Ascending aorta (tissue), 2 donors: ENCODE results near the gene CDCA3. TPM values are rescaled to one million over a fixed set of nuclear protein-coding genes. Genes with fewer than 3 reads are reported as not detected.

Source experiments
- DNase-seq, 2 donors: peaks; one replicate each; pipeline ENCODE4 v3.0.0-alpha.2; 2019; ENCODE audit warnings: low spot score in 2 of 2
- H3K27ac ChIP-seq, 2 donors: fragments of 200-600 bp; sonication (generic); one replicate each; pipeline ENCODE4 v1.5.1; 2016 to 2017; ENCODE audit warnings: mild to moderate bottlenecking in 1 of 2
- H3K27me3 ChIP-seq: fragments of 200-600 bp; sonication (generic); one replicate; pipeline ENCODE4 v1.5.1; 2017
- H3K36me3 ChIP-seq, 2 donors: fragments of 200-600 bp; sonication (generic); one replicate each; pipeline ENCODE4 v1.5.1; 2016
- H3K4me1 ChIP-seq, 2 donors: fragments of 200-600 bp; sonication (generic); one replicate each; pipeline ENCODE4 v1.5.1; 2016 to 2017; ENCODE audit warnings: mild to moderate bottlenecking in 1 of 2
- H3K4me3 ChIP-seq, 2 donors: fragments of 200-600 bp; sonication (generic); one replicate each; pipeline ENCODE4 v1.5.1; 2016 to 2017; ENCODE audit warnings: mild to moderate bottlenecking in 1 of 2
- H3K9me3 ChIP-seq, 2 donors: fragments of 200-600 bp; sonication (generic); one replicate each; pipeline ENCODE4 v1.5.1; 2016
- intact Hi-C: fragments of 100-400 bp; cut with DNase I; formaldehyde crosslinking; loops from one replicate; pipeline ENCODE4 v1.15.1; 2023
- total RNA-seq: library from RNA; depleted of rRNA; stranded (reverse); fragments of >200 nt; gene quantifications from one replicate; pipeline ENCODE4 v1.1.0, GENCODE V29; 2016
- TF ChIP-seq, protein P1 (sequence below), 3 experiments: fragments of 200-600 bp in 2 of 3; fragments of 450-650 bp in 1 of 3; sonication (generic) in 2 of 3; IDR thresholded peaks; one replicate each; pipeline ENCODE4 v1.5.1; 2016 to 2019; ENCODE audit warnings: antibody characterized with exemption in 3 of 3, mild to moderate bottlenecking in 1 of 3, moderate library complexity in 1 of 3

Gene CDCA3
- total RNA-seq, 1 donor from 2014 or later: not detected

DNA sequence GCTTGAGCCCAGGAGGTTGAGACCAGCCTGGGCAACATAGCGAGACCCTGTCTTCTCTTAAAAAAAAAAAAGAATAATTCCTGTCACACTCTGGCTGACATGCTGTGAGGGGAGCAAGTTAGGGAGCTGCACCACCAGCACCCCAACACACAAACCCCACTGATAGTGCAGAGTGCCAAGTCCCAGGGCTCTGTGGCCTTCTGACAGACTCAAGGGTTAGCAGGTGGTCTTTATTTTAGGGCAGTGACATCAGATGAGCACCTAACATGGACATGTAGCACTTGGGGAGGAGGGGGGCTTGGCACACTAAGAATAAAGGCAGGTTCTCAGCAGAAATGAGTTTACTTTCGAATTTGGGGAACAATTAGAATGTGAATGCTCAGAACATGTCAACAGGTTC is 7.7 kb upstream of the CDCA3 start:
- Histone ChIP-seq H3K36me3 (peaks cover 81 to 86% of the 10 kb centered on the region in 2 donors), H3K4me3 (no peak overlapping the region), H3K9me3 (no peaks in the 10 kb centered on the region), H3K27ac (no peak overlapping the region), H3K27me3 (no peaks in the 10 kb centered on the region), H3K4me1 (peaks cover 0 to 7% of the 10 kb centered on the region in 2 donors)
- DNase-seq: no peak
- intact Hi-C loops: no loop called here
- TF ChIP-seq, protein P1, sequence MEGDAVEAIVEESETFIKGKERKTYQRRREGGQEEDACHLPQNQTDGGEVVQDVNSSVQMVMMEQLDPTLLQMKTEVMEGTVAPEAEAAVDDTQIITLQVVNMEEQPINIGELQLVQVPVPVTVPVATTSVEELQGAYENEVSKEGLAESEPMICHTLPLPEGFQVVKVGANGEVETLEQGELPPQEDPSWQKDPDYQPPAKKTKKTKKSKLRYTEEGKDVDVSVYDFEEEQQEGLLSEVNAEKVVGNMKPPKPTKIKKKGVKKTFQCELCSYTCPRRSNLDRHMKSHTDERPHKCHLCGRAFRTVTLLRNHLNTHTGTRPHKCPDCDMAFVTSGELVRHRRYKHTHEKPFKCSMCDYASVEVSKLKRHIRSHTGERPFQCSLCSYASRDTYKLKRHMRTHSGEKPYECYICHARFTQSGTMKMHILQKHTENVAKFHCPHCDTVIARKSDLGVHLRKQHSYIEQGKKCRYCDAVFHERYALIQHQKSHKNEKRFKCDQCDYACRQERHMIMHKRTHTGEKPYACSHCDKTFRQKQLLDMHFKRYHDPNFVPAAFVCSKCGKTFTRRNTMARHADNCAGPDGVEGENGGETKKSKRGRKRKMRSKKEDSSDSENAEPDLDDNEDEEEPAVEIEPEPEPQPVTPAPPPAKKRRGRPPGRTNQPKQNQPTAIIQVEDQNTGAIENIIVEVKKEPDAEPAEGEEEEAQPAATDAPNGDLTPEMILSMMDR (IDR thresholded peaks at IDR 0.05): no peak

DNA sequence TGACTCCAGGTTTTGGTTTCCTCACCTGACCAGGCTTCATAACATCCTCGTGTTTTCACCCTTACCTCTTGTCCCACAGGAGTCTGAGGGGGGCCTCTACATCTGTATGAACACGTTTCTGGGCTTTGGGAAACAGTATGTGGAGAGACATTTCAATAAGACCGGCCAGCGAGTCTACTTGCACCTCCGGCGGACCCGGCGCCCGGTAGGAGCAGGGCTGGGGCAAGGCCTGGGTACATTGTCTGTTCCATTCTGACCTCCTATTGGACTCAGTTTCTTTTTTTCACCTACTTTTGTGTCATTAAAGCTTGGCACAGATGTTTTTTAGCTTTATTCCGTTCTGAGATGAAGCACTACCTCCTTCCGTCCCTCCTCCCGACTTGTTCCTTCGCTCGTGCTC is 4.2 kb upstream of the CDCA3 start:
- Histone ChIP-seq H3K9me3 (no peaks in the 10 kb centered on the region), H3K27ac (peak overlapping the region; percentile 60 to 87), H3K4me3 (no peak overlapping the region), H3K36me3 (peaks cover 48 to 51% of the 10 kb centered on the region in 2 donors), H3K27me3 (no peaks in the 10 kb centered on the region), H3K4me1 (peaks cover 4 to 18% of the 10 kb centered on the region in 2 donors)
- TF ChIP-seq, protein P1 (IDR thresholded peaks at IDR 0.05): no peak
- DNase-seq: no peak
- intact Hi-C loops: no loop called here

DNA sequence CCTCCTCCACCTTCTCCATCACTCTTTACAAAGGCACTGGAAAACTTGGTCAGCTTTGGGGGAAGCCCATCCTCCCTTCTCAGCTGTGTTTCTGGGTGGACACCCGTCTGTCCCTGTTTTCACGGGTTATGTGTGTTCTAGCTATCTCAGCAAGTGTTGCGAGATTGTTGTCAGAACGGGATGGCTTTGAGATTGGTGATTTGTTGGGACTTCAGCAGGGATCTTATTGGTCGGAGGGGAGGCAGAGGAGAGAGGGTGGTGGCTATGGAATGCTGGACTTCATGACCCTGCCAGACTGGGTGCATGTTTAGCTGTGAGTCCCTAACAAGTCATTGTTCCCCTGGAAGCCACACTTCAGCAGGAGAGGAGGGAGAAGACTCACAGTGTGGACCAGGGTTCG is 3.0 kb upstream of the CDCA3 start:
- TF ChIP-seq, protein P1 (IDR thresholded peaks at IDR 0.05): no peak
- intact Hi-C loops: loop anchor here (5.0 kb wide), 1 partner anchor 247 kb away; the partner anchor contains the start of gene CHD4
- H3K27me3 ChIP-seq: no peaks in the 10 kb centered on the region
- peaks cover 4 to 18% of the 10 kb centered on the region in 2 donors for H3K4me1 ChIP-seq
- DNase-seq: no peak
- H3K9me3 ChIP-seq: no peaks in the 10 kb centered on the region
- H3K27ac ChIP-seq: peak overlapping the region; percentile 87 to 94
- H3K36me3 ChIP-seq: peaks cover 36 to 38% of the 10 kb centered on the region in 2 donors
- no peak overlapping the region for H3K4me3 ChIP-seq

DNA sequence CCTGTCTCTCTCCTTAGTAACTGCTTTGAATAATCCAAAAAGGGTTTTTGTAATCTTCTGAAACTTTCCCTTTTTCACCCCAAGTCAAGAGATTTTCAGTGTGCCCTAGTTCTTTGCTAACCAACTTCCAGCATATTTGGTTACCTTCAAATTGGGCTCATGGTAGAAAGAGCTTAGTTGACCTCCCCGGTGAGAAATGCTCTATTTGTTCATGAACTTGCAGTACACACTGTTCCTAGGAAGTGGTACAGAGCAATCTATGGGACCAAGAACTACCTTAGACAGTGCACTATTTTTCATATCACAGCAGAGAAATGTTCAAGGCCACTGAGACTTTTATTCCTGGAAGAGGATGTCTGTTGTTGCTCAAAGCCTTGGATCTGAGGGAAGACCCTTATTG is 2.5 kb upstream of the CDCA3 start:
- Histone ChIP-seq H3K4me1 (peaks cover 4 to 18% of the 10 kb centered on the region in 2 donors), H3K27ac (peak overlapping the region; percentile 87 to 94), H3K9me3 (no peaks in the 10 kb centered on the region), H3K36me3 (peaks cover 32 to 36% of the 10 kb centered on the region in 2 donors), H3K4me3 (peak overlapping the region; percentile 65 to 79), H3K27me3 (no peaks in the 10 kb centered on the region)
- intact Hi-C loops: loop anchor here (2.0 to 5.0 kb wide), 2 partner anchors 13 to 246 kb away; partner anchors contain the start of genes CHD4 and TPI1
- TF ChIP-seq, protein P1 (IDR thresholded peaks at IDR 0.05): no peak
- no peak for DNase-seq

DNA sequence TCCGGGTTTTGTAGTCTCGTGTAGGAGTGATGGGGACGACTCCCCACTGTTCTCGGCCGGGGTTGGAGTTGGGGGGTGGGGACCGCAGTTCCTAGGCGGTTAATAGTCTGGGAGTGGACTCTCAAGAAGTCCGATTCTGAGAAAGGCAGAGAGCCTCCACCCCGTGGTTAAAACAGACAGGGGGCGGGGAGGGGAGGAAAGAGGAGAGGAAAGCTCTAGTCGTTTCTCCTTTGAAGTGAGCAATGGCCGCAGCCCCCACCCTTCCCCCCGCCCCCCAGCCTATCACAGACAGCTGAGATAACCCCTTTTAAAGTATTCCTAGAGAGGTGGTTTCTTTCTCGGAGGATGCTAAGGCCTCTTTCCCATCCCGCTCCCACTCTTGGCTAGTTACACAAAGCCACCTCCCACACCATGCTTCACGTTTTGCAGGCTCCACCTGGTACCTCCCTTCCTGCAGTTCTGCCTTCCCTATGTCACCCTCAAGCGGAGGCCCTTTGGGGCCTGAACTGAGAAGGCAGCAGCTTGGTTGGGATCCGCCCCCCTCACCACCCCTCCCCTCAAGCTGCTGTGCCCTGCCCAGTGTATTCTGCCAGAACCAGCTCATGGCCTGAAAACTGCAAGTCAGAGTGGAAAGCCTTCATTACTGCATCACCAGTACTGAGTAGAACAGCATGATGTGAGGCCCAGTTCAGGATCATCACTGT is 1.7 kb upstream of the CDCA3 start:
- peak in 1 of 2 donors; percentile 86 for DNase-seq
- Histone ChIP-seq H3K4me3 (peak overlapping the region; percentile 65 to 79), H3K27ac (peak overlapping the region; percentile 87 to 94), H3K36me3 (peaks cover 23 to 33% of the 10 kb centered on the region in 2 donors), H3K9me3 (no peaks in the 10 kb centered on the region), H3K4me1 (peaks cover 4 to 18% of the 10 kb centered on the region in 2 donors), H3K27me3 (no peaks in the 10 kb centered on the region)
- intact Hi-C loops: loop anchor here (1.0 to 5.0 kb wide), 6 partner anchors 14 to 246 kb away; partner anchors contain the start of genes CHD4, ING4, TPI1 and ZNF384
- TF ChIP-seq, protein P1 (IDR thresholded peaks at IDR 0.05): no peak
